Posterior vena cava (tissue), 2 donors: ENCODE results near the gene TRMT112. TPM values are rescaled to one million over a fixed set of nuclear protein-coding genes. Genes with fewer than 3 reads are reported as not detected.

Experiments used
- DNase-seq: peaks from one replicate; pipeline ENCODE4 v3.0.0-alpha.2; 2020; ENCODE audit warnings: low spot score
- intact Hi-C, 2 donors: fragments of 100-400 bp; cut with DNase I; formaldehyde crosslinking; loops; one replicate each; pipeline versions ENCODE4 v1.14.1 to v1.14.2; 2022 to 2023
- total RNA-seq, 2 donors: library from RNA; stranded (reverse); fragmentation: NEBNext Ultra II Directional; extraction: Animal tissue kit (Norgen Biotek cat#: 25700); gene quantifications; one replicate each; pipeline ENCODE4 v1.2.1, GENCODE V29; 2021
- donor health status: DM: yes; HTN: yes; CAD: no.
- donor health status: DM: yes; HTN: yes; CAD: no.

The TRMT112 gene
- total RNA-seq, 2 donors from 2014 or later = 107 to 119 TPM

DNA sequence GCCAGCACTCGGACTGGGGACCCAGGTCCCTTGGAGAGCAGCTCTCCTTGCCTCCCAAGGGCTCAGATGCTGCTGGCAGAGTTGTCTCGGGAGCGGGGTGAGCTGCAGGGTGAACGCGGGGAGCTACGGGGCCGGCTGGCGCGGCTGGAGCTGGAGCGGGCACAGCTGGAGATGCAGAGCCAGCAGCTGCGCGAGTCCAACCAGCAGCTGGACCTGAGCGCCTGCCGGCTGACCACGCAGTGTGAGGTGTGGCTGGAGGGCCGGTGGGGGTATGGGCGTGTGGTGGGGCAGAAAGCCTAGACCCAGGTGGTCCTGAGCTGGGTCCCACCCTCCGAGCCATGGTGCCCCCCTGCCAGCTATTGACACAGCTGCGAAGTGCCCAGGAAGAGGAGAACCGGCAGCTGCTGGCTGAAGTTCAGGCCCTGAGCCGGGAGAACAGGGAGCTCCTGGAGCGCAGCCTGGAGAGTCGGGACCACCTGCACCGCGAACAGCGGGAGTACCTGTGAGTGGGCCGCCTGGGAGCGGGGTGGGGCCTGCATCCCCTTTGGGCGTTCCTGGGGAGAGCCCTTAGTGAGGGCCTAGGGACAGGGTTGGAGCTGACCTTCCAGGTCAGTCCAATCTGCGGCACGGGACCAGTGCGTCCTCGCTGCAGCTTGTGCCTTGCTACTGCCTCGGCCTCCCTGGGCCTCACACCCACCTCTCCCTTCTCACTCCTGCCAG is 35.8 kb upstream of the TRMT112 start:
- intact Hi-C loops = loop anchor here in 1 of 2 donors (5.0 kb wide), 1 partner anchor 41 kb away; no protein-coding TSS in a partner anchor
- no peak for DNase-seq

DNA sequence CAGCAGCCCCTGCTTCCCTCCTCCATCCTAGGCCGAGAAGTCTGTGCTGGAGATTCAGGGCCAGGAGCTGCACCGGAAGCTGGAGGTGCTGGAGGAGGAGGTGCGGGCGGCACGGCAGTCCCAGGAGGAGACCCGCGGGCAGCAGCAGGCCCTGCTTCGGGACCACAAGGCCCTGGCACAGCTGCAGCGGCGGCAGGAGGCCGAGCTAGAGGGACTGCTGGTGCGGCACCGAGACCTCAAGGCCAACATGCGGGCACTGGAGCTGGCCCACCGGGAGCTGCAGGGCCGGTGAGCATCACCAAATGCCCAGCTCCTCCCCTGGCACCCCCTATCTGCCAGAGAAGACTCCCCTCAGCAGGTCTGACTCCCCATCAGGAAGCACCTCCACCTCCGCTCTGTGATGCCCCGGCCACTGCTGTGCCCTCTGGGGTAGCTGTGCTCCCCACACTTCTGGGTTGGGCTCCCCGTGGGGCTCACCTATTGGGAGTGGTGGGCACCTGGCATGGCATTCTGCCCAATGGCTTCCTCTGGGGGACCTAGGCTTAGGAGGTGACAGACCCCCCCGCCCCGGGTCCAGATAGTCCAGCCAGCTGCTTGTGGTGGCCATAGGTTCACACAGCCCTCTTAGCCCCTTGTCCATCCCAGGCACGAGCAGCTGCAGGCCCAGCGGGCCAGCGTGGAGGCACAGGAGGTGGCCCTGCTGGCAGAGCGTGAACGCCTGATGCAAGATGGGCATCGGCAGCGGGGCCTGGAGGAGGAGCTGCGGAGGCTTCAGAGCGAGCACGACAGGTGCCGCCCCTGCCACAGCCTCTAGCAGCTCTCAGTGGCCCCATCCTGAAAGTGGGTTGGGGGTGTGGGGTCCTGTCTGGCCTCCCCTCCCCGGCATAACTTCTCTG is 35.0 kb upstream of the TRMT112 start:
- intact Hi-C loops = loop anchor here in 1 of 2 donors (5.0 kb wide), 1 partner anchor 40 kb away; no protein-coding TSS in a partner anchor
- DNase-seq = no peak

GRCh38 chr11:64351136-64351631 is 33.8 kb upstream of the TRMT112 start:
- no peak for DNase-seq
- intact Hi-C loops = loop anchor here in 1 of 2 donors (5.0 kb wide), 1 partner anchor 39 kb away; no protein-coding TSS in a partner anchor

GRCh38 chr11:64349404-64349803 is 32.0 kb upstream of the TRMT112 start:
- intact Hi-C loops = no loop called here
- no peak for DNase-seq

- intact Hi-C loops = no loop called here
Measured at GRCh38 chr11:64349025-64349387, 31.6 kb upstream of the TRMT112 start.

DNA sequence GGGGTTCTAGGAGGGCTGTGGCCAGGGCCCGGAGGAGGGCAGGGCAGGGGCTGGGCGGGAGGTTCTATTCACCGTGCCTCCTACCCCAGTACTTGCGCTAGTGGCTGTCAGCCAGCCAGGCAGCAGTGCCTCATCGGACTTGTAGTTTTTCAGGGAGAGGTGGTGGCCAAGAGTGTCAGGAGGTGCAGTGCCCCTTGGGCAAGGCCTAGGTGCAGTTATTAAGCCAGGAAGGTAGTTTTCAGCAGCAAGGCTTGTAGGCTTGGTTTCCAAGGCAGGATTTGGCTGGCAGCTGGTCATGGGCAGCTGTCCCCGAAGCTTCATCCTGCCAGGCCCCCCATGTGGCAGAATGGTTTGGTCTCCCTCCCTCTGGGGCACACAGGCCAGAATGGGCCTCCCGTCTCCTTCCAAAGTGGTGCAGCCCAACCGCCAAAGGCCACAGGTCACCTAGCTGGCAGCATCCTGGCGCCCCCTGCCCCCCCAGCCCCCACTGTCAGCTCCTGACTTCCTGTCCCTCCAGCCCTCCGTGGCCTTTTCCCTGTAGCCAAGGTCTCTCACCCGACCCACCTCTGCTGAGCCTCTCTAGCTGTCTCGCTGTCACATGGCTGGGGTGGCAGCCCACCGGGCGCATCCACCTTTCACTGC is 31.1 kb upstream of the TRMT112 start:
- peak; percentile 62 for DNase-seq
- intact Hi-C loops = no loop called here

More at GRCh38 chr11:64349025-64349387, 31.6 kb upstream of the TRMT112 start:
- no peak for DNase-seq

- no peak for DNase-seq
- intact Hi-C loops = no loop called here
Measured at GRCh38 chr11:64347193-64347867, 30.0 kb upstream of the TRMT112 start.

DNA sequence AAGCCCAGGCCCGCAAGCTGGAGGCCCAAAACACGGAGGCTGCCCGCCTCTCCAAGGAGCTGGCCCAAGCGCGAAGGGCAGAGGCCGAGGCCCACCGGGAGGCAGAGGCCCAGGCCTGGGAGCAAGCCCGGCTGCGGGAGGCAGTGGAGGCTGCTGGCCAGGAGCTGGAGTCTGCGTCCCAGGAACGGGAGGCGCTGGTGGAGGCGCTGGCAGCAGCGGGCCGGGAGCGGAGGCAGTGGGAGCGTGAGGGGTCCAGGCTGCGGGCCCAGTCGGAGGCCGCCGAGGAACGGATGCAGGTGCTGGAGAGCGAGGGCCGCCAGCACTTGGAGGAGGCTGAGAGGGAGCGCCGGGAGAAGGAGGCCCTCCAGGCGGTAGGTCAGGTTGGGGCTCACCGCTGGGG is 27.4 kb upstream of the TRMT112 start:
- DNase-seq = no peak
- intact Hi-C loops = no loop called here

DNA sequence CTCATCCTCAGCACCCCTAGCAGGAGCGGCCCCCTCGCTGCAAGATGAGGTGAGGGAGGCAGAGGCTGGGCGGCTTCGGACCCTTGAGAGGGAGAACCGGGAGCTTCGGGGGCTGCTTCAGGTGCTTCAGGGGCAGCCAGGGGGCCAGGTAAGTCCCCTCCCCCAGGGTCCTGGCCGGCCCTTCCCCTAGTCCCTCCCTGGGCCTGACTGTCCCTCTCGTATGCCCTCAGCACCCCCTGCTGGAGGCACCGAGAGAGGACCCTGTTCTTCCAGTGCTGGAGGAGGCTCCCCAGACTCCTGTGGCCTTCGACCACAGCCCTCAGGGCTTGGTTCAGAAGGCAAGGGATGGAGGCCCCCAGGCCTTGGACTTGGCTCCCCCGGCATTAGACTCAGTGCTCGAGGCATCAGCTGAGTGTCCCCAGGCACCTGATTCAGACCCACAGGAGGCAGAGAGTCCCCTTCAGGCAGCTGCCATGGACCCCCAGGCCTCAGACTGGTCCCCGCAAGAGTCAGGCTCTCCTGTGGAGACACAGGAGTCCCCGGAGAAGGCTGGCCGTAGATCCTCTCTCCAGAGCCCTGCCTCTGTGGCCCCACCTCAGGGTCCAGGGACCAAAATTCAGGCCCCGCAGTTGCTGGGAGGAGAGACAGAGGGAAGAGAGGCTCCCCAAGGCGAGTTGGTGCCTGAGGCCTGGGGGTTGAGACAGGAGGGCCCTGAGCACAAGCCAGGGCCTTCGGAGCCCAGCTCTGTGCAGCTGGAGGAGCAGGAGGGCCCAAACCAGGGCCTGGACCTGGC is 26.6 kb upstream of the TRMT112 start:
- no peak for DNase-seq
- intact Hi-C loops = no loop called here

- intact Hi-C loops = no loop called here
- no peak for DNase-seq
Measured at GRCh38 chr11:64342869-64343745, 25.7 kb upstream of the TRMT112 start.

DNA sequence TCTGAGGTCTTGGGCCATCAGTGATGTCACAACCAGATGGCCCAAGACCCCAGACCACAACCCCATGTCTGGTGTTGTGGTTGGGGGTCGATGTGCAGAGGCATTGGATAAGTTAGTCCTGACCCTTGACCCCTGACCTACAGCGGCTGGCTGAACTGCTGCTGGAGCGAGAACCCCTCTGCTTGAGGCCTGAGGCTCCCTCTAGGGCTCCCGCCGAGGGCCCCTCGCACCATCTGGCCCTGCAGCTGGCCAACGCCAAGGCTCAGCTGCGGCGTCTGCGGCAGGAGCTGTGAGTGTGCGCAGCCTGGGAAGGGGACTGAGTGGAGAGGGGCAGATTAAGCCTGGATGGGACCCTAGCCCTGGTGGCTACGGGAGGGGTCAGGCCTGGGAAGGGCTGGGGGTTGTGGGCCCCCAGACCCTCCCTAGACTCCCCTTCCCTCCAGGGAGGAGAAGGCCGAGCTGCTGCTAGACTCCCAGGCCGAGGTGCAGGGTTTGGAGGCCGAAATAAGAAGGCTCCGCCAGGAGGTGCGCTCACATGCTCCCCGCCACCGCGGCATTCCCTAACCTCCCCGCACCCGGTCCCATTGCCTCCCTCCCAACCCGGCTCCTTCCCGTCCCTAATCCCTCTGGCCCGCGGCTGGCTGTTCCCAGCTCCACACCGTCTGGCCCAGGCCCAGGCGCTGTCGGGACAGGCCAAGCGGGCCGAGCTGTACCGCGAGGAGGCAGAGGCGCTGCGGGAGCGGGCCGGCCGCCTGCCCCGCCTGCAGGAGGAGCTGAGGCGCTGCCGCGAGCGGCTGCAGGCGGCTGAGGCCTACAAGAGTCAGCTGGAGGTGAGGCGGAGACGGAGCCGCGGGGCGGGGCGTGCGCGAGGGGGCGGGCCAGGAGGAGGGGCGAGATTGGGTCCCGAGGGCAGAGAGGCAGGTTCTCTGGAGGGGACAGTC is 24.8 kb upstream of the TRMT112 start:
- intact Hi-C loops = no loop called here
- peak; percentile 97 for DNase-seq

DNA sequence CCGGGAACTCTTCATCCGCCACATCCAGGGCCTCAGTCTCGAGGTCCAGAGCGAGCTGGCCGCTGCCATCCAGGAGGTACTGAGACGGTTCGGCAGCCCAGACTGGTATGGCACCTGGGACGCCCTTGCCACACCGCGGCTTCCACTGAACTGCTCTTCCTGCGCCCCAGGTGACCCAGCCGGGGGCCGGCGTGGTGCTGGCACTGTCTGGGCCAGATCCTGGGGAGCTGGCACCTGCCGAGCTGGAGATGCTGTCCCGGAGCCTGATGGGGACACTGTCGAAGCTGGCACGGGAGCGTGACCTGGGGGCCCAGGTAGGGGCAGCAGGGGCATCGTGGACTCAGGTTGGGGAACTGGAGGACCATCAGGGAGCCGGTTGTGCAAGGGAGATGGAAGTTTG is 24.1 kb upstream of the TRMT112 start:
- DNase-seq = peak; percentile 80
- intact Hi-C loops = no loop called here

- peak; percentile 87 for DNase-seq
Measured at GRCh38 chr11:64340671-64341335, 23.4 kb upstream of the TRMT112 start.

DNA sequence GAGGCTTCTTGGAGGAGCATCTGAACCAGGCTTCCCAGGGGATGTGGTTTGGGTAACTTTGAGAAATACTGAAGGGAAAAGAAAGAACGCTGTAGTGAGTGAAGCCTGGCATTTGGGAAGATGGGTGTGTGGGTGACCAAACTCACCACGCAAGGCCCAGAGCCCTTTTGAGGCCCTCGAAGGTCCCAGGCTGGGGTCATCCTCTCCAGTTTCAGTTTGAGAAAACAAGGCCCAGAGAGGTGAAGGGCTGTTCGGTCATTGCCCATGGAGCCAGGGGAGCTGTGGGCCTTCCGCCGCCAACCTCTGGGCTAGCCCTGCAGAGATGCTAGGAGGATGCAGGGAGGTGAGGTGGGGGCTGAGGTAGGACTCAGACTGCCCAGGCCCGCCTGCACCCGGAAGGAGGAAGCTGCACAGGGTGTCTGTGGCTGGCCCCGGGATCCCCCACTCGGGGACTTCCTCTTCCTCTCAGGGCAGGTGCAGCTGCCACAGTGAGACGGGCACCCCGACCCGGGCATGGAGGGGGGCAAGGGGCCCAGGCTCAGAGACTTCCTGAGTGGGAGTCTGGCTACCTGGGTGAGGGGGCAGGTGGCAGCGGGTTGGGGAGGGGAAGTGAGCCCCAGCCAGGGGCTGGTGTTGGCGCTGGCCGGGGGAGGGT is 22.5 kb upstream of the TRMT112 start, which contains the start of gene CCDC88B:
CCDC88B (plus strand) TSS at position 451 of the 655 bp plus-strand sequence; CDS start at position 514, 63 bp downstream.
- peak; percentile 92 for DNase-seq
- intact Hi-C loops = no loop called here

More at GRCh38 chr11:64340671-64341335, 23.4 kb upstream of the TRMT112 start:
- intact Hi-C loops = no loop called here

DNA sequence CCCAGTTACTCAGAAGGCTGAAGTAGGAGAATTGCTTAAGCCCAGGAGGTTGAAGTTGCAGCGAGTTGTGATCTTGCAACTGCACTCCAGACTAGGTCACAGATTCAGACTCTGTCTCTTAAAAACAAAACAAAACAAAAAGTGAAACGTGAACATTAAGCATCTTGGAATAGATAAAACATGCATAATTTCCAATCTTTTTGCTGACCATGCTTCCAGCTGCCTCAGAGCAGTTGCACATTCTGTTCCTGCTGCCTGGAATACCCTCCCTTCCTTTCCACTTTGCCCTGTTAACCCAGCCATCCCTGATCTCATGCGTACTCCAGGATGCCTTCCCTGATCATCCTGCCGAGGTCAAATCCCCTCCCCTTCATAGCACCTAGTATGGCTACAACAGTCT is 21.9 kb upstream of the TRMT112 start:
- intact Hi-C loops = no loop called here
- DNase-seq = no peak
